D721Med (cell line): ENCODE results near the gene JMJD7.

ENCODE experiments used
- DNase-seq: peaks from one replicate; pipeline ENCODE4 v3.0.0; 2011; ENCODE audit warnings: low spot score; ENCODE audit not compliant: insufficient read length
- FAIRE-seq: peaks from 2 replicates; lab custom pipeline; 2011; peaks lifted over from hg19 to GRCh38; lab: Jason Lieb, UNC
- CTCF ChIP-seq: IDR thresholded peaks from 2 replicates; pipeline ENCODE4 v1.5.1; 2012; ENCODE audit warnings: mild to moderate bottlenecking, control low read depth; ENCODE audit not compliant: insufficient read depth; ENCODE audit errors: missing control alignments

Gene JMJD7

DNA sequence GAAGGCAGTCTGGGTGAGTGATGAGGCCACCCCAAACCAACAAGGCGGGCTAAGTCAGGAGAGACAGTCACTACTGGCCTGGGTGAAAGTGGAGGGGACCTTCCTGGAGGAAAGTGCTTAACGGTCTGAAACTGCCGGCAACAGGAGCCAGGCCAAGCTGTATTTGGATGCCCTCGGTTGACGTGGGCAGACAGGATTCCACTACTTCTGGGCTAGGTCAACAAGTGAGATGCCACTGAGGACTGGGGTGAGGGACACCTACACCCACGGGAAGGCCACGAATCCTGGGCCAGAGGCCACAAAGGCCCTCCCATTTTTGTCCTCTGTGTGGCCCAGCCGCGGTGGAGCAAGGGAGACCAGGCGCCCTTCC is 53.6 kb downstream of the JMJD7 start:
- no peak for TF ChIP-seq CTCF
- DNase-seq (no peak), FAIRE-seq (no peak)

DNA sequence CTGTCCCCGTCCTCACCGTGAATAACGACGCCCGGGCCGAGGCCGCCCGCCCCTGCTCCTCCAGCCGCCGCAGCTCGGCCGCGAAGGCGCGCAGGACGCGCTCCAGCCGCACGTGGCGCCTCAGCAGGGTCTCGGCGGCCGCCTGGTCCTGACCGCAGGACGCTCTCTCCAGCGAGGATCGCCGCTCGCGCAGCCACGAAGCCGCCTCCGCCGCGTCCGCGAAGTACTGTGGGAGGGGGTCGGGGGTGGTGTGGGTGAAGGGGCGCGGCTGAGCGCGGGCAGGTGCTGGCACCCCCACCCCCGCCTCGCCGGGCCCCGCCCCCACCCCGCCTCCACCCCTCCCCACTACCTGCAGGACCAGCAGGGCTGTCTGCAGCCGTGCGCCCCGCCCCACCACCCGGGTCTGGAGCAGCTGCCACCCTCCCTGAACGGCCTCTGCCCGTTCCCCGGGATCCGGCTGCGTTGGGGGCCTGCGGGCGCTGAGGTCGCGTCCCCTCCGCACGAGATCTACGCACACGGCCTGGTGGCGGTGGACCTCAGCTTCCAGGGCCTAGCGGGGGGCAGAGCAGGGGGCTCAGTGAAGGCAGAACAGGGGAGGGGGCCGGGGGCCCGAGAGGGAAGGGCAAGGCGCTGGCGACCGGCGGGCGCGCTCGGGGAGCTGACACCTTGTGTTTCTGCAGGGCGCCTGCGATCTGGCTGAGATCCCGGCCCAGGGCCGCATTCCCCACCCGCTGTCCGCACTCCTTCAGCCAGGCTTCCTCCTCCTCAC is 54.2 kb downstream of the JMJD7 start:
- no peak for DNase-seq
- FAIRE-seq = no peak
- TF ChIP-seq CTCF = no peak

- TF ChIP-seq CTCF = no peak
- DNase-seq = no peak
- no peak for FAIRE-seq
Measured at GRCh38 chr15:41882689-41883483, 55.0 kb downstream of the JMJD7 start.

- FAIRE-seq = no peak
- DNase-seq = no peak
- no peak for TF ChIP-seq CTCF
Measured at GRCh38 chr15:41883484-41883825, 55.6 kb downstream of the JMJD7 start.

DNA sequence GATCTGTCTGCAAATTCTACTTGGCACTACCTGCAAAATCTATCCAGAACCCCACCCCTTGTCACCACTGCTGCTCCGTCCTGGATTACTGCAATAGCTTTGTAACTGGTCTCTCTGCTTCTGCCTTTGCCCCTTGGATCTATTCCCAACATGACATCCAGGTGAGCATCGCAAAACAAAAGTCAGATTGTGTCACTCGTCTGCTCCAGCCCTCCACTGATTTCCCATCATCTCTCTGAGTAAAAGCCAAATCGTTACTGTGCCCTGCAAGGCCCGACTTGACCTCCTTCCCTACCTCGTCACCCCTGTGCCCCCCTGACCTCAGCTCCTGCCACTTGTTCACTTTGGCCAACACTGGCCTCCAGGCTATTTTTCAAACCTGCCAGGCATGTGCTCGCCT is 56.6 kb downstream of the JMJD7 start:
- FAIRE-seq (no peak), DNase-seq (no peak)
- TF ChIP-seq CTCF = no peak

- no peak for FAIRE-seq
- DNase-seq = no peak
- no peak for TF ChIP-seq CTCF
Measured at GRCh38 chr15:41885321-41885720, 57.4 kb downstream of the JMJD7 start.

- FAIRE-seq = no peak
- DNase-seq = no peak
- TF ChIP-seq CTCF = no peak
Measured at GRCh38 chr15:41885841-41886240, 57.9 kb downstream of the JMJD7 start.
